Brain microvascular endothelial cell (primary cell): ENCODE data around the gene SLC1A7.

Source experiments
- DNase-seq: peaks from one replicate; pipeline ENCODE4 v3.0.0-alpha.2; 2020
- H3K27ac ChIP-seq: fragments of 250-450 bp; sonication (Bioruptor Pico); 2 replicates; pipeline ENCODE4 v1.5.1; 2020; ENCODE audit warnings: mild to moderate bottlenecking, moderate library complexity
- H3K27me3 ChIP-seq: fragments of 250-450 bp; sonication (Bioruptor Pico); replicated peaks from 2 replicates; pipeline ENCODE4 v1.5.1; 2020; ENCODE audit warnings: mild to moderate bottlenecking
- H3K36me3 ChIP-seq: fragments of 250-450 bp; sonication (Bioruptor Pico); replicated peaks from 2 replicates; pipeline ENCODE4 v1.5.1; 2020; ENCODE audit warnings: mild to moderate bottlenecking
- H3K4me3 ChIP-seq: 2 replicates; pipeline ENCODE4 v1.5.1; 2011; ENCODE audit warnings: low read depth, mild to moderate bottlenecking, control low read depth, low read length, moderate library complexity
- CTCF ChIP-seq: IDR thresholded peaks from 2 replicates; pipeline ENCODE4 v1.5.1; 2011; ENCODE audit warnings: low read depth, mild to moderate bottlenecking, moderate library complexity, low read length, control low read depth, inconsistent platforms; ENCODE audit errors: missing control alignments
- in situ Hi-C: cut with HindIII; loops from 2 replicates; pipeline ENCODE4 v1.10.0; 2017; ENCODE audit warnings: low sequenced_read_pairs, low pct_ligation_motif_present

The SLC1A7 gene

GRCh38 chr1:53115403-53116306, 26.8 kb downstream of the SLC1A7 start:
- in situ Hi-C loops: no loop called here
- Histone ChIP-seq H3K27me3 (no peaks in the 10 kb centered on the region), H3K36me3 (no peaks in the 10 kb centered on the region), H3K4me3 (no peak overlapping the region), H3K27ac (no peak overlapping the region)
- TF ChIP-seq CTCF: no peak
- no peak for DNase-seq

- in situ Hi-C loops: no loop called here
- no peaks in the 10 kb centered on the region for H3K27me3 ChIP-seq
- no peak for TF ChIP-seq CTCF
- H3K36me3 ChIP-seq: no peaks in the 10 kb centered on the region
- no peak for DNase-seq
- no peak overlapping the region for H3K27ac ChIP-seq
- H3K4me3 ChIP-seq: no peak overlapping the region
Measured at GRCh38 chr1:53114581-53115400, 27.6 kb downstream of the SLC1A7 start.

DNA sequence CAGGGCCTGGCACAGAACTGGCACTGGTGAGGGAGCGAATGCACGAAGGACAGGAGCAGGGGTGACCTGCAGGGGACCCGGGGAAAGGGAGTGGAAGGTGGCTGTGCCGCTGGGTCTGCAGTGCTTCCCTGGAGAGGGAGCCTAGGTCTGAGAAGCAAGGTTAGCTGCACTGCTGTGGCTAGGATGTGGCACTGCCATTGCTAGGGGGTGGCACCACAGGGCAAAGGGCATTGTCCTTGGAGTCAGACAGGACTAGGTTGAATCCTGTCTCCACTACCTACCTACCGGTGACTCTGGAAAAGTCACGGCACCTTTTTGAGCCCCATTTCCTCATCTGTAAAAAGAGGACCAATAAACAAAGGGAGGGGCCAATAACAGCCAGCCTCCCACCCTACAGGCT, 28.3 kb downstream of the SLC1A7 start:
- Histone ChIP-seq H3K4me3 (no peak overlapping the region), H3K36me3 (no peaks in the 10 kb centered on the region), H3K27me3 (no peaks in the 10 kb centered on the region), H3K27ac (no peak overlapping the region)
- DNase-seq: no peak
- in situ Hi-C loops: no loop called here
- no peak for TF ChIP-seq CTCF

DNA sequence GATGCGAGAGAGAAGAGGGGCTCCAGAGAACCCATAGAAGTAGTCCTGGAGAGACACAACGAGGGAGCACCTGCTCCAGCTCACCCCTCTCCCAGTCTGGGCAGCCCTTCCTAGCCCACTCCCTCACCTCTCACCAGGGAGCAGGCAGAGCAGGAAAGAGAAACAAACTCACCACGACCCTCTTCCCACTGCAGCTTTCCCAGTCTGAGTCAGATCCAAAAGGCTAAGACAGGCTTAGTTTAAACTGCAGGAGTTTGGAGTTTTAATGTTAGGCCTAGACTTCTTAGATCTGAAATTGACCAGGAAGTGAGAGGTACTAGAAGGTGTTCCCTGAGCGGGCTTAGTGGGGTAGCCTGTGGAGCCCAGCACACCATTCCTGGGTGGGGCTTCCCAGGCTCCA, 29.6 kb downstream of the SLC1A7 start:
- in situ Hi-C loops: no loop called here
- DNase-seq: no peak
- Histone ChIP-seq H3K27ac (peak overlapping the region; percentile 42), H3K36me3 (no peaks in the 10 kb centered on the region), H3K4me3 (no peak overlapping the region), H3K27me3 (no peaks in the 10 kb centered on the region)
- no peak for TF ChIP-seq CTCF

DNA sequence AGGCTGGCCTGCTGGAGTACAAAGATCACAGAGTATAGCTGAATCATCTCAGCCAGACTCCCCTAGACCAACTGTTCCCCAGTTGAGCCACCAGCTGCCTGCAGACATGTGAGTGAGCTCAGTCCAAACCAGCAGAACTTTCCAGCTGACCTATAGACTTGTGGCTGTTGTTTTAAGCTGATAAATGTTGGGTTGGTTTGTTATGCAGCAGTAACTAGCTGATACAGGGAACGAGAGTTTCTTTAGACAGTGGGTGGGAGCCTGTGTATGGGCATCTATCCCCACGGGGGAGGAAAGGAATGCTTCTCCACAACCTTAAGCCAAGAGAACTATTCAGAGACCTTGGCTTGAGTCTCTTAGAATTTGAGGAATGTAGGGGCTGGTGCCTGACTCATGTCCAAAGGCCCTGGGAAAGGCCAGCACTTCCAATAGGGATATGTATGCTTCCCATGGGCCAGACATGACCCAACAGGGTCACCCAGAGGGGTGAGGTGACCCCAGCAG, 30.1 kb downstream of the SLC1A7 start:
- peak; percentile 59 for DNase-seq
- H3K27ac ChIP-seq: peak overlapping the region; percentile 42
- H3K36me3 ChIP-seq: no peaks in the 10 kb centered on the region
- no peaks in the 10 kb centered on the region for H3K27me3 ChIP-seq
- in situ Hi-C loops: no loop called here
- H3K4me3 ChIP-seq: no peak overlapping the region
- no peak for TF ChIP-seq CTCF
